ENCODE measurements around the gene DNAJC5G. TPM values are rescaled to one million over a fixed set of nuclear protein-coding genes. Genes with fewer than 3 reads are reported as not detected.

DNAJC5G gene, protein sequence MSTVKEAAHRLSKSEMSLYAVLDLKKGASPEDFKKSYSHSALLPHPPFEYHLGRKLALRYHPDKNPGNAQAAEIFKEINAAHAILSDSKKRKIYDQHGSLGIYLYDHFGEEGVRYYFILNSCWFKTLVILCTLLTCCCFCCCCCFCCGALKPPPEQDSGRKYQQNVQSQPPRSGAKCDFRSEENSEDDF
- total RNA-seq: 0.39 TPM in 1 of 2 replicates, not detected in the other
- total RNA-seq (2013): not detected
- not detected in 2 replicates for polyA plus RNA-seq
- polyA minus RNA-seq: not detected in 2 replicates

DNA sequence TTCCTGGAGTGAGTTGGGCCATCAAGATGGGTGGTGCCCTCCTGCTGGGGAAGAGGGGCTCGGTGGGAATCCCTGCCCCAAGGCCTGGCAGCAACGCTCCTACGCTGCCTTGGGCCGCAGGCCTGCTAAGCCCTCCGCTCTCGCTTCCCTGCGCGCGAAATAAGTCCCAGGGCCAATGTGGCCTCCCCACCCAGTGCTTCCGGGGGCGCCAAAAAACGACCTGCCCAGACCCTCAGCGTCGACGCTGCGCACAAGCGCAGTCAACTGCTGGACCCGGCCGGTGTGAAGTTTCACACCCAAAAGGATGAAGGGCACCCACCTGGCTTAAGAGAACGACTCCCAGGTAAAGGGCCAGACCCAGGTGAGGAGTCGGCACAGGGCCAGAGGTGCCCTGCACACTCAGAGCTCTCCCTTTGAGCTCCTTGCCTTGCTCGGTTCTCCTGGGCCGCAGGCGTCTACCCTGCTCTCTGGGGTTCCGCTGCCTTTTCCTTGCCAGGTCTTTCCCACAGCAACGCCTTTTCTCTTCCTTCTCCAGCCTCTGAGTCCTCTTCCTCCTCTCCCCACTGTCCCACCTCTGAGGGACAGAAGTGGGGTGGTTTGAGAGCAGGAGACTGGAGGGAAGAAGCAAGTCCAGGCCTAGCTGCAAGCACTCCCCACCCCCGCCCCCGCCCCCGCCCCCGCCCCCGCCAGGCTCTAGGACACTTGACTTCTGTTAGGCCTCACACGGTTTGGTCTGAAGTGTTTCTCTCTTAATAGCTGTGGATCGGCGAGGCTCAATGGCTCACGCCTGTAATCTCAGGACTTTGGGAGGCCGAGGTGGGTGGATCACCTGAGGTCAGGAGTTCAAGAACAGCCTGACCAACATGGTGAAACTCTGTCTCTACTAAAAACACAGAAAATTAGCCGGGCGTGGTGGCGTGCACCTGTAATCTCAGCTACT lies at the start of gene DNAJC5G:
TSS of gene DNAJC5G (plus strand) at position 223 of the 940 bp plus-strand sequence. CDS start 1,296 bp downstream, outside the sequence.
- Mint-ChIP-seq H3K4me1 (peaks cover 5% of the 10 kb centered on the region), H3K27me3 (peaks cover 32% of the 10 kb centered on the region), H3K27ac (no peak within 1 kb of the TSS), H3K4me3 (no peak within 1 kb of the TSS), H3K9me3 (ENCODE audit: insufficient read depth) (no peaks in the 10 kb centered on the region)
- no peak for TF ChIP-seq EZH2 (IDR thresholded peaks at IDR 0.05; ENCODE audit: borderline replicate concordance, insufficient read depth, low read depth, low read length, poor library complexity, severe bottlenecking)
- TF ChIP-seq, protein P1, sequence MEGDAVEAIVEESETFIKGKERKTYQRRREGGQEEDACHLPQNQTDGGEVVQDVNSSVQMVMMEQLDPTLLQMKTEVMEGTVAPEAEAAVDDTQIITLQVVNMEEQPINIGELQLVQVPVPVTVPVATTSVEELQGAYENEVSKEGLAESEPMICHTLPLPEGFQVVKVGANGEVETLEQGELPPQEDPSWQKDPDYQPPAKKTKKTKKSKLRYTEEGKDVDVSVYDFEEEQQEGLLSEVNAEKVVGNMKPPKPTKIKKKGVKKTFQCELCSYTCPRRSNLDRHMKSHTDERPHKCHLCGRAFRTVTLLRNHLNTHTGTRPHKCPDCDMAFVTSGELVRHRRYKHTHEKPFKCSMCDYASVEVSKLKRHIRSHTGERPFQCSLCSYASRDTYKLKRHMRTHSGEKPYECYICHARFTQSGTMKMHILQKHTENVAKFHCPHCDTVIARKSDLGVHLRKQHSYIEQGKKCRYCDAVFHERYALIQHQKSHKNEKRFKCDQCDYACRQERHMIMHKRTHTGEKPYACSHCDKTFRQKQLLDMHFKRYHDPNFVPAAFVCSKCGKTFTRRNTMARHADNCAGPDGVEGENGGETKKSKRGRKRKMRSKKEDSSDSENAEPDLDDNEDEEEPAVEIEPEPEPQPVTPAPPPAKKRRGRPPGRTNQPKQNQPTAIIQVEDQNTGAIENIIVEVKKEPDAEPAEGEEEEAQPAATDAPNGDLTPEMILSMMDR (IDR thresholded peaks at IDR 0.05): no peak
- Histone ChIP-seq H3K9me3 (ENCODE audit: control extremely low read depth in 1 of 3, control insufficient read depth in 2 of 3, insufficient read depth in 1 of 3, low read length in 2 of 3) (no peaks in the 10 kb centered on the region), H3K79me2 (ENCODE audit: control insufficient read depth, insufficient read depth, low read length) (no peaks in the 10 kb centered on the region), H3K9ac (ENCODE audit: low read length) (no peak within 1 kb of the TSS), H3K27me3 (replicated peaks in 1 of 4; ENCODE audit: control extremely low read depth in 1 of 4, control insufficient read depth in 3 of 4, insufficient read depth in 4 of 4, low read length in 3 of 4) (peaks cover 0 to 13% (median 0%) of the 10 kb centered on the region in 4 experiments), H3K27ac (ENCODE audit: low read length in 2 of 2) (no peak within 1 kb of the TSS), H3K4me1 (ENCODE audit: control insufficient read depth in 2 of 2, insufficient read depth in 2 of 2, low read length in 2 of 2) (no peaks in the 10 kb centered on the region), H3K36me3 (replicated peaks in 1 of 2; ENCODE audit: control extremely low read depth in 1 of 2, control insufficient read depth in 1 of 2, extremely low read depth in 1 of 2, insufficient read depth in 2 of 2, low read length in 1 of 2) (no peaks in the 10 kb centered on the region), H3K4me3 (ENCODE audit: control extremely low read depth in 1 of 5, extremely low read depth in 1 of 5, insufficient read depth in 1 of 5, low read depth in 2 of 5, low read length in 4 of 5) (no peak within 1 kb of the TSS), H3K4me2 (replicated peaks; ENCODE audit: low read depth, low read length, poor library complexity, severe bottlenecking) (no peak within 1 kb of the TSS), H4K20me1 (ENCODE audit: control insufficient read depth, insufficient read depth, low read length, poor library complexity, severe bottlenecking) (no peaks in the 10 kb centered on the region), H2AFZ (ENCODE audit: insufficient read depth, low read depth, low read length, poor library complexity, severe bottlenecking) (no peak within 1 kb of the TSS)
- ATAC-seq (ENCODE audit: low read depth) (no peak), DNase-seq (no peak)
- intact Hi-C loops (cut with micrococcal nuclease): no loop called here
- WGBS (ENCODE audit: insufficient coverage): 94% methylated on average over 33 of the region's 39 CpGs
- POLR2A ChIA-PET: interaction anchor here (0.6 to 0.7 kb wide), 2 partner anchors 152 to 195 kb away, joined by 4 to 5 read pairs; no protein-coding TSS in a partner anchor
- CTCF ChIA-PET: interaction anchor here (0.6 to 1.1 kb wide), 4 partner anchors 8 to 314 kb away, joined by 3 to 5 read pairs (median 4); no protein-coding TSS in a partner anchor

Measured in B cell (primary cell).